Measurements from ENCODE around the gene MIDN.

The MIDN gene

DNA sequence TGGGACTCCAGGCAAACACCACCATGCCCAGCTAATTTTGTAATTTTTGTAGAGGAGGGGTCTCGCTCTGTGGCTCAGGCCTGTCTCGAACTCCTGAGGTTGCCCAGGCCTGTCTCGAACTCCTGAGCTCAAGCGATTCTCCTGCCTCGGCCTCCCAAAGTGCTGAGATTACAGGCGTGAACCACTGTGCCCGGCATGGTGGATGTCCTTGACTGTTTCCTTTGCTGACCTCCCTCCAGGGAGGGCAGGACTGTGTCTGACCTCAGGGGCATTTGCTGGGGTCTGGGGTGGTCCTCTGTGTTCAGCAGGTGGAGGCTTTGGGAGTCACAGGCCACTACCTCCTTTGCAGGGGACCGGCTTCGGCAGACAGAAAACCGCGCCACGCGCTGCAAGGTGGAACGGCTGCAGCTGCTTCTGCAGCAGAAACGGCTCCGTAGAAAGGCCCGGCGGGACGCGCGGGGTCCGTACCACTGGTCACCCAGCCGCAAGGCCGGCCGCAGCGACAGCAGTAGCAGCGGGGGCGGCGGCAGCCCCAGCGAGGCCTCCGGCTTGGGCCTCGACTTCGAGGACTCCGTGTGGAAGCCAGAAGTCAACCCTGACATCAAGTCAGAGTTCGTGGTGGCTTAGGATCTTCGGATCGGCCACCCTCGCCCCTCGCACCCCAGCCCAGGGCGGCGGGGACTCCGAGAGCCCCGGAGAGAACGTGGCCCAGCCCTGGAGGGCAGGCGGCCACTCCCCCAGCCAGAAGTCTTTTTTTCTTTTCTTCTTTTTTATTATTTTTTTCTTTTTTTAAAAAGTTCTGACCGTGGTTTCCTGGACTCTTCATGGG lies 8.5 kb downstream of the MIDN start:
- no peaks in the 10 kb centered on the region for H3K9me3 ChIP-seq (ENCODE audit: control insufficient read depth, insufficient read depth, low read depth, low read length)
- H3K36me3 ChIP-seq (ENCODE audit: control insufficient read depth in 2 of 2, insufficient read depth in 1 of 2, low read length in 2 of 2), result peaks cover 21 to 50% of the 10 kb centered on the region in 2 experiments
- ChIA-PET CTCF (interaction anchor here (1.2 to 1.4 kb wide), 3 partner anchors 10 to 13 kb away, joined by 5 to 9 read pairs (median 6); no protein-coding TSS in a partner anchor), POLR2A (interaction anchor here (0.6 to 10.8 kb wide), 4 partner anchors 10 to 241 kb away, joined by 3 to 407 read pairs (median 4); partner anchors contain the start of gene CIRBP)
- peaks cover 24% of the 10 kb centered on the region for H3K4me1 ChIP-seq (ENCODE audit: control insufficient read depth, insufficient read depth, low read length)
- peak overlapping the region; percentile 57; the same call in 1 of the 2 replicates for H3K27ac ChIP-seq (ENCODE audit: extremely low read depth, low read depth, low read length)
- H3K4me3 ChIP-seq (ENCODE audit: low read depth, low read length), result no peak overlapping the region
- no peak for TF ChIP-seq KLF8 (tag by site-specific recombination; IDR thresholded peaks at IDR 0.05)
- no peak for TF ChIP-seq ZNF121 (tag by site-specific recombination; IDR thresholded peaks at IDR 0.05)
- TF ChIP-seq, protein P1, sequence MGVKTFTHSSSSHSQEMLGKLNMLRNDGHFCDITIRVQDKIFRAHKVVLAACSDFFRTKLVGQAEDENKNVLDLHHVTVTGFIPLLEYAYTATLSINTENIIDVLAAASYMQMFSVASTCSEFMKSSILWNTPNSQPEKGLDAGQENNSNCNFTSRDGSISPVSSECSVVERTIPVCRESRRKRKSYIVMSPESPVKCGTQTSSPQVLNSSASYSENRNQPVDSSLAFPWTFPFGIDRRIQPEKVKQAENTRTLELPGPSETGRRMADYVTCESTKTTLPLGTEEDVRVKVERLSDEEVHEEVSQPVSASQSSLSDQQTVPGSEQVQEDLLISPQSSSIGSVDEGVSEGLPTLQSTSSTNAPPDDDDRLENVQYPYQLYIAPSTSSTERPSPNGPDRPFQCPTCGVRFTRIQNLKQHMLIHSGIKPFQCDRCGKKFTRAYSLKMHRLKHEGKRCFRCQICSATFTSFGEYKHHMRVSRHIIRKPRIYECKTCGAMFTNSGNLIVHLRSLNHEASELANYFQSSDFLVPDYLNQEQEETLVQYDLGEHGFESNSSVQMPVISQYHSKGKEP (tag by site-specific recombination; IDR thresholded peaks at IDR 0.05), result peak; percentile 25; the same call in 1 of the 2 replicates
- TF ChIP-seq, protein P2, sequence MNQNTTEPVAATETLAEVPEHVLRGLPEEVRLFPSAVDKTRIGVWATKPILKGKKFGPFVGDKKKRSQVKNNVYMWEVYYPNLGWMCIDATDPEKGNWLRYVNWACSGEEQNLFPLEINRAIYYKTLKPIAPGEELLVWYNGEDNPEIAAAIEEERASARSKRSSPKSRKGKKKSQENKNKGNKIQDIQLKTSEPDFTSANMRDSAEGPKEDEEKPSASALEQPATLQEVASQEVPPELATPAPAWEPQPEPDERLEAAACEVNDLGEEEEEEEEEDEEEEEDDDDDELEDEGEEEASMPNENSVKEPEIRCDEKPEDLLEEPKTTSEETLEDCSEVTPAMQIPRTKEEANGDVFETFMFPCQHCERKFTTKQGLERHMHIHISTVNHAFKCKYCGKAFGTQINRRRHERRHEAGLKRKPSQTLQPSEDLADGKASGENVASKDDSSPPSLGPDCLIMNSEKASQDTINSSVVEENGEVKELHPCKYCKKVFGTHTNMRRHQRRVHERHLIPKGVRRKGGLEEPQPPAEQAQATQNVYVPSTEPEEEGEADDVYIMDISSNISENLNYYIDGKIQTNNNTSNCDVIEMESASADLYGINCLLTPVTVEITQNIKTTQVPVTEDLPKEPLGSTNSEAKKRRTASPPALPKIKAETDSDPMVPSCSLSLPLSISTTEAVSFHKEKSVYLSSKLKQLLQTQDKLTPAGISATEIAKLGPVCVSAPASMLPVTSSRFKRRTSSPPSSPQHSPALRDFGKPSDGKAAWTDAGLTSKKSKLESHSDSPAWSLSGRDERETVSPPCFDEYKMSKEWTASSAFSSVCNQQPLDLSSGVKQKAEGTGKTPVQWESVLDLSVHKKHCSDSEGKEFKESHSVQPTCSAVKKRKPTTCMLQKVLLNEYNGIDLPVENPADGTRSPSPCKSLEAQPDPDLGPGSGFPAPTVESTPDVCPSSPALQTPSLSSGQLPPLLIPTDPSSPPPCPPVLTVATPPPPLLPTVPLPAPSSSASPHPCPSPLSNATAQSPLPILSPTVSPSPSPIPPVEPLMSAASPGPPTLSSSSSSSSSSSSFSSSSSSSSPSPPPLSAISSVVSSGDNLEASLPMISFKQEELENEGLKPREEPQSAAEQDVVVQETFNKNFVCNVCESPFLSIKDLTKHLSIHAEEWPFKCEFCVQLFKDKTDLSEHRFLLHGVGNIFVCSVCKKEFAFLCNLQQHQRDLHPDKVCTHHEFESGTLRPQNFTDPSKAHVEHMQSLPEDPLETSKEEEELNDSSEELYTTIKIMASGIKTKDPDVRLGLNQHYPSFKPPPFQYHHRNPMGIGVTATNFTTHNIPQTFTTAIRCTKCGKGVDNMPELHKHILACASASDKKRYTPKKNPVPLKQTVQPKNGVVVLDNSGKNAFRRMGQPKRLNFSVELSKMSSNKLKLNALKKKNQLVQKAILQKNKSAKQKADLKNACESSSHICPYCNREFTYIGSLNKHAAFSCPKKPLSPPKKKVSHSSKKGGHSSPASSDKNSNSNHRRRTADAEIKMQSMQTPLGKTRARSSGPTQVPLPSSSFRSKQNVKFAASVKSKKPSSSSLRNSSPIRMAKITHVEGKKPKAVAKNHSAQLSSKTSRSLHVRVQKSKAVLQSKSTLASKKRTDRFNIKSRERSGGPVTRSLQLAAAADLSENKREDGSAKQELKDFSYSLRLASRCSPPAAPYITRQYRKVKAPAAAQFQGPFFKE (tag by site-specific recombination; IDR thresholded peaks at IDR 0.05; ENCODE audit: borderline replicate concordance), result no peak
- no peak for TF ChIP-seq ZNF707 (tag by site-specific recombination; IDR thresholded peaks at IDR 0.05)
- no peak for TF ChIP-seq HOXD13 (CRISPR knock-in tag; IDR thresholded peaks at IDR 0.05; ENCODE audit: borderline replicate concordance)
- TF ChIP-seq OSR2 (tag by site-specific recombination; IDR thresholded peaks at IDR 0.05), result peak; percentile 21; the same call in 1 of the 2 replicates
- TF ChIP-seq ZNF664 (tag by site-specific recombination; IDR thresholded peaks at IDR 0.05), result no peak
- TF ChIP-seq, protein P3, sequence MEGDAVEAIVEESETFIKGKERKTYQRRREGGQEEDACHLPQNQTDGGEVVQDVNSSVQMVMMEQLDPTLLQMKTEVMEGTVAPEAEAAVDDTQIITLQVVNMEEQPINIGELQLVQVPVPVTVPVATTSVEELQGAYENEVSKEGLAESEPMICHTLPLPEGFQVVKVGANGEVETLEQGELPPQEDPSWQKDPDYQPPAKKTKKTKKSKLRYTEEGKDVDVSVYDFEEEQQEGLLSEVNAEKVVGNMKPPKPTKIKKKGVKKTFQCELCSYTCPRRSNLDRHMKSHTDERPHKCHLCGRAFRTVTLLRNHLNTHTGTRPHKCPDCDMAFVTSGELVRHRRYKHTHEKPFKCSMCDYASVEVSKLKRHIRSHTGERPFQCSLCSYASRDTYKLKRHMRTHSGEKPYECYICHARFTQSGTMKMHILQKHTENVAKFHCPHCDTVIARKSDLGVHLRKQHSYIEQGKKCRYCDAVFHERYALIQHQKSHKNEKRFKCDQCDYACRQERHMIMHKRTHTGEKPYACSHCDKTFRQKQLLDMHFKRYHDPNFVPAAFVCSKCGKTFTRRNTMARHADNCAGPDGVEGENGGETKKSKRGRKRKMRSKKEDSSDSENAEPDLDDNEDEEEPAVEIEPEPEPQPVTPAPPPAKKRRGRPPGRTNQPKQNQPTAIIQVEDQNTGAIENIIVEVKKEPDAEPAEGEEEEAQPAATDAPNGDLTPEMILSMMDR (tag by site-specific recombination; IDR thresholded peaks at IDR 0.05), result no peak
- TF ChIP-seq ZNF473 (tag by site-specific recombination; IDR thresholded peaks at IDR 0.05), result no peak
- TF ChIP-seq ZNF776 (tag by site-specific recombination; IDR thresholded peaks at IDR 0.05; ENCODE audit: borderline replicate concordance), result no peak
- no peak for TF ChIP-seq ZNF302 (tag by site-specific recombination; IDR thresholded peaks at IDR 0.05; ENCODE audit: low read depth)
- peak; percentile 64 for TF ChIP-seq ZNF600 (tag by site-specific recombination; IDR thresholded peaks at IDR 0.05)
- TF ChIP-seq ZNF433 (tag by site-specific recombination; IDR thresholded peaks at IDR 0.05; ENCODE audit: low read depth), result no peak
- peak; percentile 23 for TF ChIP-seq WT1 (tag by site-specific recombination; IDR thresholded peaks at IDR 0.05)
- TF ChIP-seq, protein P4, sequence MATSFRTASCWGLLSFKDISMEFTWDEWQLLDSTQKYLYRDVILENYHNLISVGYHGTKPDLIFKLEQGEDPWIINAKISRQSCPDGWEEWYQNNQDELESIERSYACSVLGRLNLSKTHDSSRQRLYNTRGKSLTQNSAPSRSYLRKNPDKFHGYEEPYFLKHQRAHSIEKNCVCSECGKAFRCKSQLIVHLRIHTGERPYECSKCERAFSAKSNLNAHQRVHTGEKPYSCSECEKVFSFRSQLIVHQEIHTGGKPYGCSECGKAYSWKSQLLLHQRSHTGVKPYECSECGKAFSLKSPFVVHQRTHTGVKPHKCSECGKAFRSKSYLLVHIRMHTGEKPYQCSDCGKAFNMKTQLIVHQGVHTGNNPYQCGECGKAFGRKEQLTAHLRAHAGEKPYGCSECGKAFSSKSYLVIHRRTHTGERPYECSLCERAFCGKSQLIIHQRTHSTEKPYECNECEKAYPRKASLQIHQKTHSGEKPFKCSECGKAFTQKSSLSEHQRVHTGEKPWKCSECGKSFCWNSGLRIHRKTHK (tag by site-specific recombination; IDR thresholded peaks at IDR 0.05), result no peak
- no peak for TF ChIP-seq ZNF221 (tag by site-specific recombination; IDR thresholded peaks at IDR 0.05; ENCODE audit: borderline replicate concordance)
- TF ChIP-seq KLF1 (tag by site-specific recombination; IDR thresholded peaks at IDR 0.05), result no peak
- no peak for TF ChIP-seq ZNF48 (tag by site-specific recombination; IDR thresholded peaks at IDR 0.05)
- 0 out of 2 replicates have a peak, but pooled peaks have one; percentile 14 for TF ChIP-seq GLIS1 (tag by site-specific recombination; IDR thresholded peaks at IDR 0.05)
- TF ChIP-seq ZNF2 (tag by site-specific recombination; IDR thresholded peaks at IDR 0.05), result no peak
- TF ChIP-seq ZNF560 (tag by site-specific recombination; IDR thresholded peaks at IDR 0.05; ENCODE audit: borderline replicate concordance), result no peak
- TF ChIP-seq ZNF174 (tag by site-specific recombination; IDR thresholded peaks at IDR 0.05), result no peak
- TF ChIP-seq, protein P5, sequence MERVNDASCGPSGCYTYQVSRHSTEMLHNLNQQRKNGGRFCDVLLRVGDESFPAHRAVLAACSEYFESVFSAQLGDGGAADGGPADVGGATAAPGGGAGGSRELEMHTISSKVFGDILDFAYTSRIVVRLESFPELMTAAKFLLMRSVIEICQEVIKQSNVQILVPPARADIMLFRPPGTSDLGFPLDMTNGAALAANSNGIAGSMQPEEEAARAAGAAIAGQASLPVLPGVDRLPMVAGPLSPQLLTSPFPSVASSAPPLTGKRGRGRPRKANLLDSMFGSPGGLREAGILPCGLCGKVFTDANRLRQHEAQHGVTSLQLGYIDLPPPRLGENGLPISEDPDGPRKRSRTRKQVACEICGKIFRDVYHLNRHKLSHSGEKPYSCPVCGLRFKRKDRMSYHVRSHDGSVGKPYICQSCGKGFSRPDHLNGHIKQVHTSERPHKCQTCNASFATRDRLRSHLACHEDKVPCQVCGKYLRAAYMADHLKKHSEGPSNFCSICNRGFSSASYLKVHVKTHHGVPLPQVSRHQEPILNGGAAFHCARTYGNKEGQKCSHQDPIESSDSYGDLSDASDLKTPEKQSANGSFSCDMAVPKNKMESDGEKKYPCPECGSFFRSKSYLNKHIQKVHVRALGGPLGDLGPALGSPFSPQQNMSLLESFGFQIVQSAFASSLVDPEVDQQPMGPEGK (tag by site-specific recombination; IDR thresholded peaks at IDR 0.05), result peak; percentile 12; the same call in 1 of the 2 replicates
